Neutrophil (primary cell): ENCODE data around the gene GGT6.

Experiments used
- H3K27ac ChIP-seq: fragments of 200-600 bp; sonication (generic); 2 replicates; pipeline ENCODE4 v1.5.1; 2016; ENCODE audit warnings: mild to moderate bottlenecking, moderate library complexity
- H3K27me3 ChIP-seq: fragments of 200-600 bp; sonication (generic); 2 replicates; pipeline ENCODE4 v1.6.0; 2016; ENCODE audit warnings: mild to moderate bottlenecking
- H3K36me3 ChIP-seq: fragments of 200-600 bp; sonication (generic); 2 replicates; pipeline ENCODE4 v1.5.1; 2017
- H3K4me1 ChIP-seq, 2 experiments: fragments of 200-600 bp in 1 of 2; sonication (generic) in 1 of 2; 1 replicate in 1 of 2; 2 replicates in 1 of 2; pipeline versions ENCODE4 v1.5.1 to v1.6.1; 2013 to 2016; ENCODE audit warnings: low read depth in 1 of 2, low read length in 1 of 2, mild to moderate bottlenecking in 1 of 2, moderate library complexity in 1 of 2; ENCODE audit not compliant: control insufficient read depth in 1 of 2, insufficient read depth in 1 of 2
- H3K4me3 ChIP-seq, 2 experiments: fragments of 200-600 bp in 1 of 2; sonication (generic) in 1 of 2; 1 replicate in 1 of 2; 2 replicates in 1 of 2; pipeline ENCODE4 v1.5.1; 2013 to 2016; ENCODE audit warnings: low read depth in 1 of 2, low read length in 1 of 2, mild to moderate bottlenecking in 1 of 2, moderate library complexity in 1 of 2
- H3K9me3 ChIP-seq: fragments of 200-600 bp; sonication (generic); 2 replicates; pipeline ENCODE4 v1.5.1; 2016
- CTCF ChIP-seq: fragments of 200-600 bp; sonication (generic); IDR thresholded peaks from 2 replicates; pipeline ENCODE4 v1.5.1; 2016; ENCODE audit warnings: antibody characterized with exemption

Gene GGT6

DNA sequence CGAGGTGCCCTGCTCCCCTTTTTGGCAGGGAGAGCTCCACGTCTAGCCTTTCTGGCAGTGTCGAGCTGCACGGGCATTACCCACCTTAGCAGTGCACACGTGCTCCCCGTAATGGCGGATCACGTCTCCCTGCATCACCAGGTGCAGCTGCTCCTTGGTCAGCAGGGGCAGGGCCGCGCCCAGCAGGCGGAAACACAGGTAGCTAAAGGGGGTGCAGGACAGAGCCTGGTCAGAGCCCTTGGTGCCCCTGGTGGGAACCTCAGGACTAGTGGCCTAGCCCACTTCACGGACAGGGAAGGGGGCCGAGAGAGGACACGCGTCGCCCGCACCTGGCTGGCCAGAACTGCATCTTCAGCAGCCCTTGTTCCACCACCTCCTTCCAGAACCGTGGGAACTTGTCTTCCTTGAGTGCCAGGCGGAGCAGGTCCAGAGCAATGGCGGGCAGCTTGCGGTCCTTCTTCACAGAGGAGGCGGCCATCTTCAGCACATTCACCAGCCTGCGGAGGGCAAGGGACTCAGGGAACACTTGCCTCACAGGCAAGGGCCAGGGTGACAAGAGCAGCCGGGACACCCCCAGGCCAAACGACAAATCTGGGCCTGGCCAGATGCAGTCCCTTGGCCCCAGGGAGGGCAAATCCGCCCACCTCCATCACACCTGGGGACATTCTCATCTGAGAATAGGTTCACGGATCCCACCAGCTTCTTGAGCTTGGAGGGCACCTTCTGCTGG is 8.4 kb downstream of the GGT6 start:
- Histone ChIP-seq H3K27me3 (no peaks in the 10 kb centered on the region), H3K36me3 (peaks cover 16% of the 10 kb centered on the region), H3K9me3 (no peaks in the 10 kb centered on the region), H3K4me1 (peaks cover 17 to 21% of the 10 kb centered on the region in 2 experiments), H3K27ac (no peak overlapping the region), H3K4me3 (no peak overlapping the region)
- no peak for TF ChIP-seq CTCF

- H3K4me1 ChIP-seq: peaks cover 17 to 18% of the 10 kb centered on the region in 2 experiments
- no peaks in the 10 kb centered on the region for H3K27me3 ChIP-seq
- TF ChIP-seq CTCF: no peak
- H3K4me3 ChIP-seq: no peak overlapping the region
- no peaks in the 10 kb centered on the region for H3K9me3 ChIP-seq
- H3K36me3 ChIP-seq: peaks cover 16% of the 10 kb centered on the region
- no peak overlapping the region for H3K27ac ChIP-seq
Observed at GRCh38 chr17:4551141-4551540, 9.2 kb downstream of the GGT6 start.

GRCh38 chr17:4550534-4551039 is 9.8 kb downstream of the GGT6 start:
- H3K36me3 ChIP-seq: peaks cover 16% of the 10 kb centered on the region
- no peak overlapping the region for H3K27ac ChIP-seq

GRCh38 chr17:4549781-4550533 is 10.4 kb downstream of the GGT6 start:
- peaks cover 16% of the 10 kb centered on the region for H3K36me3 ChIP-seq
- no peak overlapping the region for H3K27ac ChIP-seq
- H3K9me3 ChIP-seq: no peaks in the 10 kb centered on the region
- H3K27me3 ChIP-seq: no peaks in the 10 kb centered on the region
- H3K4me1 ChIP-seq: peaks cover 9% of the 10 kb centered on the region in 2 experiments
- H3K4me3 ChIP-seq: no peak overlapping the region
- TF ChIP-seq CTCF: no peak

More at GRCh38 chr17:4550534-4551039, 9.8 kb downstream of the GGT6 start:
- H3K27me3 ChIP-seq: no peaks in the 10 kb centered on the region
- no peak for TF ChIP-seq CTCF
- H3K4me3 ChIP-seq: no peak overlapping the region
- no peaks in the 10 kb centered on the region for H3K9me3 ChIP-seq
- peaks cover 12 to 13% of the 10 kb centered on the region in 2 experiments for H3K4me1 ChIP-seq

DNA sequence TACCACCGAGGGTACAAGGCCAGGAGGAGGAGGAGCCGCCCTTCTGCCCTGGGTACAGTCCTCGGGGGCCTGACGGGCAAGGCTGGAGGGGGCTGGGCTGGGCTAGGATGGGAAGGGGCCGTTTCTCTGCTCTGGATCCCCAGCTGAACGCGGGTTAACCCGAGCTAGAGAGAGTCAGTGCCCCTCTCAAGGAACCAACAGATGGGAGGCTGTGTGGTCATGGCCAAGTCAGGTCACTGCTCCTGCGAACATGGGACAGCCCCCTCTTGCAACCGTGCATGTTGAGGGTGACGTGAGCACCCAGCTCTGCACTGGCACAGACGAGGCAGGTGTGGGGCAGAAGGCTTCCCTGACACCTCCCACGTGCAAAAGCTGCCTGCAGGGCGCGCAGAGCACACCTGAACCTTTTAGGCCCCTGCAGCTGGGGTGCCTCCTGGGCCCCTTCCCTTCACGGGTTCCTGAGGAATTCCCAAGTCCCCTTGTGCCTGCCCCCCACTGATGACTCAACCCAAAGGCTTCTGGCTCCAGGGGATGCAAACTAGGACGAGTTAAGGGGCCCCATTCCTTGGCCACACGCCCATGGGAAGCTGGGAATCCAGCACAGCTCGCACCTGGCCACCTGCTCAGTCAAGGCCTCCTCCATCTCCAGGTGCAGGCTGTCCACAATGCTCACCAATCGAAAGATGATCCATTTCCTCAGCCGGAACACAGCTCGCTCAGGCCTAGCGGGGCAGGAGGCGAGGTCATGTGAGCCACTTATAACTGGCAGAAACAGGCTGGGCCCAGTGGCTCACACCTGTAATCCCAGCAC is 11.5 kb downstream of the GGT6 start:
- Histone ChIP-seq H3K27ac (no peak overlapping the region), H3K4me3 (no peak overlapping the region), H3K36me3 (peaks cover 16% of the 10 kb centered on the region), H3K9me3 (no peaks in the 10 kb centered on the region), H3K27me3 (no peaks in the 10 kb centered on the region), H3K4me1 (no peaks in the 10 kb centered on the region)
- TF ChIP-seq CTCF: no peak
